ENCODE results near the gene IFI6.

The IFI6 gene

DNA sequence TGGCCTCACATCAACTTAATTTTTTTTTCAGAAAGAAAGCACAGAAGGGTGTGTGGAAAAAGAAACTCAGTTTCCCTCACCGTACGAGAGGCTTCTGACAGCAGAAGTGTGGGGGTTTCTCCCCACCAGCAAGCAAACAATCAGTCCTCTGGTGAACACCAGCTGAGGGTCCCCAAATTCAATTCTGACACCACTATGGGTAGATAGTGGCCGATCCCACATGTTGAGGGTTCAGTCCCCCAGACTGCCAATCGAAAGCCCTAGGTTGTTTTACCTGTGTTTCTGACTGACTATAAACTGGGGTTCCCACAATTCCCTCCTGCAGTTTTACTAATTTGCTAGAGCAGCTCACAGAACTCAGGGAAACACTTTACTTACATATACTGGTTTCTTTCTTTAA is 2.1 kb downstream of the IFI6 start:
- FAIRE-seq, result no peak

DNA sequence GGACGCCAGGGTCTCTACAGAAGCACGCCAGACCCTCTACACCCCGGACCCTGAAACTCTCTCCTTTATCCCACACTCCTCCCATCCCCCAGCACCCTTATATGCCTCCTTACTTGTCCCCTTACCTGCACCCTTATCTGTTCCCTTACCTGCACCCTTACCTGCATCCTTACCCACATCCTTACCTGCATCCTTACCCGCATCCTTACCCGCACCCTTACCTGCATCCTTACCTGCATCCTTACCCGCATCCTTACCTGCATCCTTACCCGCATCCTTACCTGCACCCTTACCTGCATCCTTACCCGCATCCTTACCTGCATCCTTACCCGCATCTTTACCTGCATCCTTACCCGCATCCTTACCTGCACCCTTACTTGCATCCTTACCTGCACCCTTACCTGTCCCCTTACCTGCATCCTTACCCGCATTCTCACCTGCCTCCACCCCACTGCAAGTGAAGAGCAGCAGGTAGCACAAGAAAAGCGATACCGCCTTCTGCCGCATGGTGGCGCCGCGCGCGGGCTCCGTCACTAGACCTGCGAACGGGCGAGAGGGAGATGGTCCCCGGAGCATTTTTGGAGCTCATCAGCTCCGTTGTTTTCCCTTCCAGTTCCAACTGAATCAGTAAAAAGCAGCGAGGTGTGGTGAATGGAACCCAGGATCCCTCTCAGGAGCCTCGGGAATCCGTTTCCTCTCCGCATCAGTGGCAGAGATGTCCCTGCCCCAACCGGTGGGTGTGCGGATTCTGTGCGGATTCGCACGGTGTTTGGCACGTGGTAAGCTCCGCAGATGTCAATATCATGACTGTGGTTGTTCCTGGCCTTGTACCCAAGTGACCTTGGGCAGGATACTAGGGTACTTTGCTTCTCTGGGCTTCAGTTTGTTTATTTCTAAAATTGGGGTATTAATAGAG is 2.9 kb downstream of the IFI6 start:
- FAIRE-seq, result no peak

DNA sequence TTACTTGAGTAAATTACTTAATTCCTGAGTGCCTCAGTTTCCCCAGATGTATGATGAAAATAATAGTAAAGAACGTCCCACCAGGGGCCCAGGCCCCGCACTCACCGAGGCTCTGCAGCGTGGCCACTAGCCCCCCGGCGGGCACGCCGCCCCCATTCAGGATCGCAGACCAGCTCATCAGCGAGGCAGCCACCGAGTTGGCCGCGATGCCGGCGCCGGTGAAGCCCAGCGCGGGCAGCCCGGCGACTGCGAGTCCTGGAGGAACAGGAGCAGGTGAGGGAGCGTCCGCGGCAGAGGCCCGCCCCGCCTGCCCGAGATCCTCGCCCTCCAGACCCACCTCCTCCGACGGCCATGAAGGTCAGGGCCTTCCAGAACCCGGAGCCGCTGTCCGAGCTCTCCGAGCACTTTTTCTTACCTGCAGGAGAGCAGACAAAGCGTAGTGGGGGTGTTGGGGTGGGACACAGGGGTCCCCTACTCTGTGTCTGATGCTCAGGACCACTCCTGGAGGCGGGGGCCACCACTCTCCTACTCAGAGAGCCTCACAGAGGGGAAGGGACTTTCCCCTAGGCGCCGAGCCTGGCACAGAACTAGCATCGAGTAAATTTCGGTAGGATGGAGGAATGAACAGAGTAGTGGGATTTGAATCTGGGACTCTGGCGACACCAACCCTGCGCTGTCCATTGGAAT is 3.7 kb downstream of the IFI6 start:
- FAIRE-seq, result no peak

DNA sequence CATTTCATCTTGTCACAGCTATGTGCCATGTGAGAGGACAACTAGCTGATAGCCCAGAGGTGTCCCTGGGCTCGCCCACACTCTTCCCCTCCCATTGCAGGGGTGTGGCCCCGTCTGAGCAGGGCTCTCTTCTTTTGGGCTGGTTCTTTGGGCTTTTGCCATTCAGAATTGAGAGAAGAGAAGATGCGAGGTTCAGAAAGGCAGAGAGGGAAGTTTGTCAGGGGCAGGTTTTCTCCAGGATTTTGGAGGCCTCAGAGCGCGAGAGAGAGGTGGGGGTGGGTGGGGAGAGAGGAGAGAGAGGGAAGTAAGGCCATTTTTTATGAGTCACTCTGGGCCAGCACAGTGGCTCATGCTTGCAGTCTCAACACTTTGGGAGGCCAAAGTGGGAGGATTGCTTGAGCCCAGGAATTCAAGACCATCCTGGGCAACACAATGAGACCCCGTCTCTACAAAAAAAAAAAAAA is 5.2 kb downstream of the IFI6 start:
- no peak for FAIRE-seq

DNA sequence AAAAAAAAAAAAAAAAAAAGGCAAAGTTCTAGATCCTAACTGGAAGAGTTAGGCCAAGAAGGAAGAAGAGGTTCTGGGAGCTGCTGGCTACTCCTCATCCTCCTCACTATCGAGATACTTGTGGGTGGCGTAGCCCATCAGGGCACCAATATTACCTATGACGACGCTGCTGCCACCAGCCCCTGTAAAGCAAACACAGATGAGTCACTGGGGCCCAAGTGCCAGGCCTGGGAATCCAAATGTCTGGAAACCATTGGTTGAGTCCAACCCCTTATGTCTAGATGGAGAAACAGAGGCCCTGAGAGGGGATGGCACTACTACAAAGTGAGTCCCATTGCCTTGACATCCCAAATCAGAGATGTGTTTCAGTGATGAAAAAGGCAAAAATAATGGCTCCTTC is 5.7 kb downstream of the IFI6 start:
- no peak for FAIRE-seq

DNA sequence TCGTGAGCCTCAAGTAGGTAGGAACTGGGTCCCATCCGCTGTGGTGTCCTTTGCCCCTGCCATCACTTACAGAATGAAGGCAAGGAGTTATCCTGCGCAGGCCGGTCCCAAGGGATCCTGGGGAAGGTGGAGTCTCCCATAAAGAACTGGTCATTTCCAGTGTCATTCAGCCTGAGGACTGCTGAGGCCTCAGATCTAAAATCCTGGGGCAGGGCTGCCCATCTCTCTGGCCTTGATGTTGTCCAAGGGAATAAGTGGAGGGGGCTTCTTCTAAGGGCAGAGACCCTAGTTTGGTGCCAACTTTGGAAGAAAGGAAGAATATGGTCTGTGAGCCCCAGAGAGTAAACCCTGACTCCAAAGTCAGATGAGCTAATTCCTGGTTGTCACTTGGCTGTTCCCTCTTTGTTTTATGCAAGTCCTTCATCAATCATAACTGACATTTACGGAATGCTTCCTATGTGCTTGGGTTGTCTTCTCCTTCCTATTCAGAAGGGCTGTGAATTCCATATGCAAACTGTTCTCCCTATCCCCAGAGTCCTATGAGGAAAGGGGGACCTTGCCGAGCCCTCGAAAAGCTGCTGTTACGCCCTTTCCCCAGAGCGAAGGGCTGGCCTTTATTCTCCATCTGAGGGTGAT is 6.9 kb downstream of the IFI6 start:
- FAIRE-seq, result no peak

DNA sequence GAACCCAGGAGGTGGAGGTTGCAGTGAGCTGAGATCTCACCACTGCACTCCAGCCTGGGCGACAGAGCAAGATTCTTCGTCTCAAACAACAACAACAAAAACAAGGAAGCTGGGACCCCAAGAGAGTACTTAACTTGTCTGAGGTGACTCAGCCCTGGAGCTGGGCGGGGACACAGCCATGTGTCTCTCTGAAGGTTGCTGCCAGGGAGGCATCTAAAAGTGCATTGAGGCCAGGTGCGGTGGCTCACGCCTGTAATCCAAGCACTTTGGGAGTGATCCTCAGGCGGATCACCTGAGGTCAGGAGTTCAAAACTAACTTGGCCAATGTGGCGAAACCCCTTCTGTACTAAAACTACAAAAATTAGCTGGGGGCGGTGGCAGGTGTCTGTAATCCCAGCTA is 7.7 kb downstream of the IFI6 start:
- FAIRE-seq, result no peak

DNA sequence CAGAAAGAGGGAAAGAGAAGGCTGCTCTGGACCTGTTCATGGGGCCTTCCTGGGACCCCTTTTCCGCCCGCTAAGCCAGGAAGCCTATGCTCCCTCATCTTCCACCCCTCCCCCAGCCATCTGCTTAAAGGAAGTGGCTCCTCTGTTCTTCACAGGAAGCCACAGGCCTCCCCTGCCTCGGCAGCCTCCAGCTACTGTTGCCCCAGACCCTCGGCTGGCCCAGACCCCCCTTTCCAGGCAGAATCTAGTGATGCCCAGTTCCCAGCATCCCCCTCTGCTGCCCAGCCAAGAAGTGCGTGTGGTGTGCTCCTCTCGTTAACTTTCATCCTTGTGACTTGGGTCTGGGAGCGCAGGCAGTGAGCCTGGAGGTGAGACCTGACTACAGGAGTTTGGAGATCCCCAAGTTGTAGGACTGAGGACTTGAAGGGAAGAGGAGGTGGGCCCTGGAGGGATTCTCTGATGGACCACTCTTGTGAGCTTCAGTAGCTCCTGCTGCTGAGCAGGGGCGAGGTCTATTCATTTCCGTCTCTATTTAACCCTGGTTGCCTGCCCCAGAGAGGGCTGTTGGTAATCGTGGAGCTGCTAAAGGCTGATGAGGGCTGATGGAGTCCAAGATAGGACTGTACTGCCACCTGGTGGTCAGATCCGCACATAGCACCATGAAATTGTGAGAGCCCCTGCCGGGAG is 9.1 kb downstream of the IFI6 start:
- peak; percentile 68 for FAIRE-seq

DNA sequence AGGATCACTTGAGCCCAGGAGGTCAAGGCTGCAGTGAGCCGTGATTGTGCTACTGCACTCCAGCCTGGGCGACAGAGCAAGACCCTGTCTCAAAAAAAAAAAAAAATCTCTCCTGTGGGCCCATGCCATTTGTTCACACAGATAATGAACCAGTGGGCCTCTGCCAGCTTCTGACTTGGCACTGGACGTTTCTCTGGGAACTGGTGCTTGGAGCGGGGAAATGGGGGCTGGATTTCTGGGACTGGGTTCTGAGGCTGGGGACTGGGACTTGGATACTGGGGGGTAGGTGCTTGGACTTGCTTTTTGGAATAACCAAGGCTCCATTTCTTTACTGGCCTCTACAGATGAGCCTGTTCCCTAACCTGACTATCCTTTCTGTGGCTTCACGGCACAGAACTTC is 9.7 kb downstream of the IFI6 start:
- FAIRE-seq, result no peak

DNA sequence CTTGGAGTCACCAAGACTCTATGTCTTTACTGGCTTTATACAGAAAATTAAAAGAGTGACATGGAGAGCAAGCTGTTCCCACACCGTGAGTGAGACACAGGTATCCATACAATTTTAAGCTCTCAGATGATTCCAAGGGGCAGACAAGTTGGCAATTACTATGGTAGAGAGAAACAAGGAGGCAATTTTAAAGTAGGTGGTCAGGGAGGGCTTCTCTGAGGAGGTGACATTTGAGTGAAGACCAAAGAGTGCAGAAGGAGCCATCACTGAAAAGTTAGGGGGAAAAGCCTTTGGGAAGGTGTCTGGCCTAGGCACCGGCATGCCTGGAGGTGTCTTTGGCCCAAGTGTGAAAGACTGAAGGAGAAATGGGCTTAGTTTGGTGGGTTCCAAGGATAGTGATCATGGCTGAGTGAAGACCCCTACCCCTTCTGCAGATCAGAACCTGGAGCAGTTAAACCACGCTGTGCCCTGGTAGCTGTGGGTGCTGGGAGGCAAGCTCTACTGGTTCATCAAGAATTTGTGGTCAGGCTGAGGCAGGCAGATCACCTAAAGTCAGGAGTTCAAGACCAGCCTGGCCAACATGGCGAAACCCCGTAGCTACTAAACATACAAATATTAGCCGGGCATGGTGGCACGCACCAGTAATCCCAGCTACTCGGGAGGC is 10.4 kb downstream of the IFI6 start:
- FAIRE-seq, result no peak

DNA sequence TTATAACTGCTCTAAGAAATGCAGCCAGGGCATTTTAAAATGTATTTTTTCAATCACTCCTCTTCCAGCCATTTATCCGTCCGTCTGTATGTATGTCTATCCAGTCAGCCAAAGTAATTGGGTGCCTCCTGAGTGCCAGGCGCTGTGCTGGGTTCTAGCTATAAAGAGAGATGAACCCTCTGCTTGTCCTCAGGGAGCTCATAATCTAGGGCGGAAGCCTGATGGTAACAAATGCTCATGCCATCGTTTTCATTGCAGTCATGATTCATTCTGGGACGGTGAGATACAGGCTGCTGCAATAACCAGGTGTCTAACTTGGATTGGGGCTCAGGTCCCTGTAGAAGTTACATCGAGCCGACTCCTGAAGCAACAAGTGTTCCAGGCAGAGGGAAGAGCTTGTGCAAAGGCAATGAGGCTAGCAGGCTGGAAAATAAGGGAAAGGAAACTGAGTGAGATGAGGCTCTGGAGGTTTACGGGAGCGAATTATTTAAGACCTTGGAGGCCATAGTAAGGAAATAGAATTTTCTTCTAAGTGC is 11.6 kb downstream of the IFI6 start:
- no peak for FAIRE-seq

DNA sequence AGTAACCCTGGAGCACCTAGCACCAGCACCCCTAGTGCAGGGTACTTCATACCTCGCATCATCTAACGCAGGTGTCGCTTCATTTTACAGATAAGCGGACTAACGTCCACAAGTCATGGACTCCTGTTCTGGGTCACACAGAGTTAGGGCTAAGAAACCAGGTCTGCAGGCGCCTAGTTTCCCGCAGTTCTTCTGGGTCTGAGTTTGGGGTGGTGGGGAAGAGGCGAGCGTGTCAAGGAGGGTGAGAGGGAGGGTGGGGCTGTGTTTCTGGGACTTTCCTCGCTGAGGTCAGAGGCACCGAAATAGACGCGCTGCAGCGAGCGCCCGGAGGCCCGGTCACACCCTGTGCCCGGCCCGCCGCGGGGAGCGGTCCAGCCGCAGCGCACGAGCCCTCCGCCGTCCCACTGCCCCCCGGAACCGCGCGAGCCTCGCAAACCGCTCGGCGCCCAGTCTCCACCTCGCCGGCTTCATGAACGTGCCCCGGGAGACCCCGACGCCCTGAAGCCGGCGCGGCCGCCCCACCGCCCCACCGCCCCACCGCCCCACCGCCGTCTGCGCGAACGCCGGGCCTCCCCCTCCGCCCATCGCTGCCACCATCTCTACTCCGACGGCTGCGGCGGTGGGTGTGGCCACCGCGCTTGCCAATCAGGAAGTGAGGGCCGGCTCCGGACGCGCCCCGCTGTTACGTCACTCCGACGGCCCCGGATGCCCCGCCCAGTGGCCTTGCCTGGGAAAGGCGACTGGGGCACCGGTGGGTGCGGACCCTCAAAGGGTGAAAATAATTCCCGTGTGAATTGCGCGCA is 12.3 kb downstream of the IFI6 start:
- FAIRE-seq, result no peak

DNA sequence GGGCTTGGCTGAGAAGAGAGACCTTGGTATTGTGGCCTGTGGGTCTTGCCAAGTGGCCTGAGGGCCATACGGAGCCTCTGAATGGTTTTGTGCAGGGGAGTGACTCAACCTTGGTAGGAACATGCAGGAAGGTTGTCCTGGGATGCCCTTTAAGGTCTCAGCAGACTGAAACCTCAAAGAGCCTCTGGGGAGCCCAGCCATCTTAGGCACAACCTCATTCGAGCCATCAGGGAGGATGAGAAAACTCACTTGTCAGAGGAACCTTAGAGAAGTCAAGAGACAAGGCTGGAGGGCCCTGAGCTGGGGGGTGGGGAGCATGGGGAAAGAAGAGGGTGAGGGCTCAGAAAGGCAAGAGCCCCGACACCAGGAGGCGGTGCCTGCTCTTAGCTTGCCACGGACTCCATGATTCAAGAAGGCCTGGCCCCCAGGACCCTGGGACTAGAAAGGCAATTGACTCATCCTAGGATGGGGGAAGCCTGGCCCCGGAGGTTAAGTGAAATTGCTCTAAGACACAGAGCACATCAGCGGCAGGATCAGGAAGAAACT is 13.0 kb downstream of the IFI6 start:
- no peak for FAIRE-seq

DNA sequence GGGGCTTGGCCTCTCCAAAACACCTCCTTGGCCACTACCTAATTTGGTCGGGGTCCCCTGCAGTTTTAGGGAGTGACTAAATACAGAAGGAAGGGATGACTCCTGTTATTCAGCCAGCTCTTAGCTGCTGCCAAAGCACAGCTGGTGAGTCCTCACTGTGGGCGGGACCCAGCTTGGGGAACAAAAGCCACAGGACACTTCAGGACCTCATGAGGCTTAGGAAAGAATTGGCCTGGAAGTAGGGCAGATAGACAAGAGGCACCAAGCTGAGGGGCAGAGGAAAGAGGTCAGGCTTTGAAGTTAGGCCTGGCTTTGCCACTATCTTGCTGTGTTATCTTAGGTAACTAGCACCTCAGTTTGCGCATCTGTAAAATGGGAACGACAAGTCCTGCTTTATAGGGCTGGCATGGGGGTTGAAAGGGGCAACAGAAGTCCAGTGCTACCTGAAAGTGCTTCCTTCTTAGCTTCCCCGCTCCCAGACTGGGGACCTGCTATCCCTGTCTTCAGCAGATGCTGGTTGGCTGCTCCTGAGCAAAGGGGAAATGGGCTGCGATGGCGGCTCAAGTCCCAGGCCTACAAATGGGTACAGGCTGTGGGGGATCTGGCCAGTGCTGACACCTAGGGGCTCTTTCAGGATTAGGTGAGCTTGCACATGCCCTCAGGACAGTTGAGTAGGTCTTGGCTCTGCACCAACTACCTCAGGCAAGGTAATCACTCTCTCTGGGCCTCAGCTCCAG is 15.7 kb downstream of the IFI6 start:
- FAIRE-seq, result no peak

DNA sequence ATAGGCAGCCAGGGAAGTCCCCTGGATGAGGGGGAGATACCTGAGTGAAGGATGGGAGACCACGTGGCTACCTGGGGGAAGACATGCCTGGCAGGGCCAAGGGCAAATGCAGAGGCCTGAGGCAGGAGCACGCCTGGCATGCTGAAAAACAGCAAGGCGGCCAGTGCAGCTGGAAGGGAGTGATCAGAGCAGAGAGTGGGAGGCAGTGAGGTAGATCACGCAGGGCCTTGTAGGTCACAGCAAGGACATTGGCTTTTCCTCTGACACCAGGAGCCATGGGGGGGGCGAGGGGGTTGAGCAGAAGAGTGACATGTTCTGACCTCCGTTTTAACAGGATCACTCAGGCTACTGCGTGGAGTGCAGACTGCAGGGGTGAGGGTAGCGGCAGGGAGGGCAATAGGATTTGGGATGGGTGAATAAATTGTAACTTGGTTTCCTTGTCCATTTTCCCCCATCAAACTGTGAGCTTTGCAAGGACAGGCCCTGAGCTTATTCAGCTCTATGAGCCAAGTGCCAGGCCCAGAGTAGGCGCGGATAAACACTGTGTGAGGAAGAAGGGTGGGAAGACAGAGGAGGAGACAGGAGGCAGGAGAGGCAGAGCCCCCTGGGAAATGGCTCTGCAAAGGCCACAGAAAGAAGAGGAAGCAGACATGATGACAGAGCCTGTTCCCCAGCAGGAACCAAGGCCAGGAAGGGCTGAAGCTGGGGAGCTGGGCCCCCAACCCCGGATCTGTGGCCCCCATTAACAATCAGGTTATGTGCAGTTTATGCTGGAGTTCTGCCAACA is 16.6 kb downstream of the IFI6 start:
- FAIRE-seq, result no peak

DNA sequence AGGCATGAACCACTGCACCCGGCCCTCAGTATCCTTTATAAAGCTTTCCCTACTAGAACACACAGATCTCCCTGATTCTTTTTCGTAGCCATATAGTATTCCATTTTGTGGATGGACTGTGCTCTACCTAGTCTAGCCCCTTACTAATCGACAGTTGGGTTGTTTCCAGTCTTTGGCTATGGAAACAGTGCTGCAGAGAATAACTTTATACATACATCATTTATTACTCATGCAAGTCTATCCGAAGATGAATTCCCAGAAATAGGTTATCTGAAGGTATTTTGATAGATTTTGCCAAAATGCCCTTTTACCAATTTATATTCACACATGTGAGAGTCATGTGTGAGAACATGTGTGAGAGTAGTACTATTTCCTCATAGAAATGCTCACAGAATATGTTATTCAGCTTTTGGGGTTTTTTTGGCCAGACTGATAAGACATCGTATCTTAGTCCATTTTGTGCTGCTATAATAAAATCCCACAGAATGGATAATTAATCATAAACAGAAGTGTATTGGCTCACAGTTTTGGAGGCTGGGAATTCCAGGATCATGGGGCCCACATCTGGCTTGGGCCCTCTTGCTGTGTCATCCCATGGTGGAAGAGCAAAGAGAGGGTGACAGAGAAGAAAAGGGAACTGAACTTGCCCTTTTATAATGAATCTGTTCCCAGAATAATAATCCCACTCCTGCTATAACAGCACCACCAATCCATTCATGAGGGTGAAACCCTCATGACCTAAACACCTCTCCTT is 19.7 kb downstream of the IFI6 start:
- no peak for FAIRE-seq

DNA sequence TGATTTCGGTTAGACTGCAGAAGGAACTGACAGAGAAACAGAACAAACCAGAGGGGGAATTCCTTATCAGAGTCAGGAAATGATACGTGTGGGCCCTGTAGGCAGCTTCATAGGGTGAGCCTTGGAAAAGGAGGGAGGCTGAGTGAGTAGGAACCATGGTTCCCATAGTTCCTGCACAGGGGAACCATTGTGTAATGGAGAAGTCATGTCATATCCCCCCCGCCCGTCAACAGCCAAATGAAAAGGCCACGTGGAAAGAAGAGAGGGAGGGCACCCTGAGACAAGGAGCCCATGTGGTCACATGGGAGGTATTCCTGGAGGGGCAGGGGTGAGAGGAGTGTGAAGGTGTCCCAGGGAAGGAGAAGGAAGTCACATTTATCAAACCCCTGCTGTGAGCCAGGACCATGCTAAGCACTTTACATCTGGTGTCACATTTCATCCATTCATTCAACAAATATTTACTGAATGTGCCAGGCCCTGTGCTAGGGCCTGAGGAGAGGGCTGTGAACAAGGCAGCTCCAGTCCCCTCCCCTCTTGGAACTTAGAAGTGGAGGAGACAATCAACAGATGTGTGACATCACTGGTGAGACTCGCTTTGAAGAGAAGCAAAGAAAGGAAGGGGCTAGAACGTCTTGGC is 21.3 kb downstream of the IFI6 start:
- no peak for FAIRE-seq

DNA sequence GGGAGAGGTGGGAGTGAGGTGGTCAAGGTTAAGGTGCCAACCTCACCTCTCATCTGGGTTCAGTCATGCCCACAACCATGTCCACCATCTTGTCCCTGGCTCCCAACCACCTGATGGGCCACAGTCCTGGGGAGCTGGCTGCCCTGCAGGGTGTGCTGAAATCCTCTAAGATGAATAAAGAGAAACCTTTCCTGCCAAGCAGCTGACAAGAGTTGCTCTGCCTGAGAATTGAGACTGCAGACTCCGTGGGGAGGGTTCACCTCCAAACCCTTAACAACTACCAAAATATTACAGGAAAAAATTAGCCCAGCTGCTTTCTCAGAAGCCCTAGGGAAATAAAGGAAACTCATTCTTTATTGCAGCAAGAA is 21.8 kb downstream of the IFI6 start:
- FAIRE-seq, result no peak

DNA sequence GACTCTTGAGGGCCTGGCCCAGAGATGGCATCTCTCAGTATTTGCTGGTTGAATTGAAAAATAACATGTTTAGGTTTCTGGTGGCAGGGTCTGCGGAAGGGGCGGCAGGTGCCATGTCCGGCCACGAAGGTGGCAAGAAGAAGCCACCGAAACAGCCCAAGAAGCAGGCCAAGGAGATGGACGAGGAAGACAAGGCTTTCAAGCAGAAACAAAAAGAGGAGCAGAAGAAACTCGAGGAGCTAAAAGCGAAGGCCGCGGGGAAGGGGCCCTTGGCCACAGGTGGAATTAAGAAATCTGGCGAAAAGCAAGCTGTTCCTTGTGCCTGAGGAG is 22.7 kb downstream of the IFI6 start:
- no peak for FAIRE-seq
